ENCODE measurements around the gene ELMOD2. TPM values are rescaled to one million over a fixed set of nuclear protein-coding genes. Genes with fewer than 3 reads are reported as not detected.

Gene ELMOD2, protein sequence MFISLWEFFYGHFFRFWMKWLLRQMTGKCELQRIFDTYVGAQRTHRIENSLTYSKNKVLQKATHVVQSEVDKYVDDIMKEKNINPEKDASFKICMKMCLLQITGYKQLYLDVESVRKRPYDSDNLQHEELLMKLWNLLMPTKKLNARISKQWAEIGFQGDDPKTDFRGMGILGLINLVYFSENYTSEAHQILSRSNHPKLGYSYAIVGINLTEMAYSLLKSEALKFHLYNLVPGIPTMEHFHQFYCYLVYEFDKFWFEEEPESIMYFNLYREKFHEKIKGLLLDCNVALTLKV
- 10 to 100 TPM; 24.7 to 41.9 (median 31.5) TPM for total RNA-seq

DNA sequence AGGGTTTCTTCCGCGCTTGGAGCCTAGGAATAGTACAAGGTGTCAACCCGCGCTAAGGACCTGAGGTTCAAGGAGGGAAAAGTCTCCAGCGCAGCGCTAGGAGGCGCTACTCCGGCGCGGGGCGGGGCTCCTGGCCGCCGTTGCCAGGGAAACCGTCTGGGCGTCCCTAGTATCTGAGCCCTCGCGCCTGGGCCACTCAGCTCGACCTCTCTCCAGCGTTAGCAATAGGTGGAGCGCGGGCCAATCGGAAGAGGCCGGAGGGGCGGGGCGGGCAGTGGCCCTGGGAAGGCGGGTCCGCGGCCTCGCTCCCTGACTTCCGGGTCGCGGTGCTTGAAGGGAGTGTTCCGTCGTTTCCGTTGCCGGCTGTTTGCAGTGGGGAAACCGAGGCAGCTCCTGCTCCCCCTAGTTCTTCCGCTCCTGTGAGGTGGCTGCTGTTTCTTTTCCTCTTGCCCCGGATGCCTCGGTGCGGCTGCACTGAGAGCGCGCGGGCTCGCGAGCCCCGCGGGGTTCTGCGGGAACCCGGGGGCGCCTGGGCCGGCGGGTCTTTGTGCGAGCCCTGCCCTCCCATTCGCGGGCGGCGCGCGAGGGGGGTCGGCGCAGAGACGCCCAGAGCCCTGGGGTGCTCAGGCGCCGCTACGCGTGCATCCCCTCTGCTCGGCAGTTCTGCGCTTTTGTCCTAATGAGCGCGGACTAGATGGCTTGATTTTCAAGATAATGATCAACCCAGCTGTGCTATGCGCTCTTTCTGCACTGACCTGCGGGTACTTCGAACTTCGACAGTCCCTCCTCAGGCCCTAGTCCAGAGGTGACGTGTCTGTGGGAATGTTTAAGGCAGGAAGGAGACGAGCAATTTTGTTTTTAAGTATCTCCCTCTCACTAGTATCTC, at the start of gene ELMOD2:
Gene ELMOD2, plus strand, starts transcription at position 312 of the 886 bp plus-strand sequence. CDS start 1,261 bp downstream, outside the sequence.
- peaks cover 3 to 10% of the 10 kb centered on the region in 2 donors for H3K4me1 ChIP-seq
- WGBS, 2 donors, result 0 to 1% methylated on average over 60 to 70 of the region's 77 CpGs
- H3K27me3 ChIP-seq, result no peaks in the 10 kb centered on the region
- H3K36me3 ChIP-seq, result no peaks in the 10 kb centered on the region
- intact Hi-C loops (cut with DNase I), result loop anchor here (10.0 kb wide), 1 partner anchor 149 kb away; the partner anchor contains the start of gene SCOC
- TF ChIP-seq, protein P1, sequence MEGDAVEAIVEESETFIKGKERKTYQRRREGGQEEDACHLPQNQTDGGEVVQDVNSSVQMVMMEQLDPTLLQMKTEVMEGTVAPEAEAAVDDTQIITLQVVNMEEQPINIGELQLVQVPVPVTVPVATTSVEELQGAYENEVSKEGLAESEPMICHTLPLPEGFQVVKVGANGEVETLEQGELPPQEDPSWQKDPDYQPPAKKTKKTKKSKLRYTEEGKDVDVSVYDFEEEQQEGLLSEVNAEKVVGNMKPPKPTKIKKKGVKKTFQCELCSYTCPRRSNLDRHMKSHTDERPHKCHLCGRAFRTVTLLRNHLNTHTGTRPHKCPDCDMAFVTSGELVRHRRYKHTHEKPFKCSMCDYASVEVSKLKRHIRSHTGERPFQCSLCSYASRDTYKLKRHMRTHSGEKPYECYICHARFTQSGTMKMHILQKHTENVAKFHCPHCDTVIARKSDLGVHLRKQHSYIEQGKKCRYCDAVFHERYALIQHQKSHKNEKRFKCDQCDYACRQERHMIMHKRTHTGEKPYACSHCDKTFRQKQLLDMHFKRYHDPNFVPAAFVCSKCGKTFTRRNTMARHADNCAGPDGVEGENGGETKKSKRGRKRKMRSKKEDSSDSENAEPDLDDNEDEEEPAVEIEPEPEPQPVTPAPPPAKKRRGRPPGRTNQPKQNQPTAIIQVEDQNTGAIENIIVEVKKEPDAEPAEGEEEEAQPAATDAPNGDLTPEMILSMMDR (IDR thresholded peaks at IDR 0.05), result peak; percentile 57 to 95 (median 82)
- TF ChIP-seq POLR2A (IDR thresholded peaks at IDR 0.05), result peak in 1 of 2 donors; percentile 74
- H3K27ac ChIP-seq, result peak within 1 kb of the TSS; percentile 68 to 77 (median 73)
- H3K4me3 ChIP-seq (replicated peaks in 1 of 3), result peak within 1 kb of the TSS; percentile 94 to 97 (median 95)
- DNase-seq, result peak; percentile 99
- no peaks in the 10 kb centered on the region for H3K9me3 ChIP-seq

DNA sequence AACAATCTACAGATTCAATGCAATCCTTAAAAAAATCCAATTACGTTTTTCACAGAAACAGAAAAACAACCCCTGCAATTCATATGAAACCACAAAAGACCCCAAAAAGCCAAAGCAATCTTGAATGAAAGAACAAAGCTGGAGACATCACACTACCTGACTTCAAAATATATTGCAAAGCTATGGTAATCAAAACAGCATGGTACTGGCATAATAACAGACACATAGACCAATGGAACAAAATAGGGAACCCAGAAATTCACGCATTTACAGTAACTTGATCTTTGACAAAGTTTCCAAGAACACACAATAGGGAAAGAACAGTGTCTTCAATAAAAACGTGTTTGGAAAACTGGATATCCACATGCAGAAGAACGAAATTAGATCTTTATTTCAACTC, 40.5 kb upstream of the ELMOD2 start:
- no peak for DNase-seq
- Histone ChIP-seq H3K27ac (no peak overlapping the region), H3K4me3 (replicated peaks in 1 of 3) (no peak overlapping the region), H3K27me3 (no peaks in the 10 kb centered on the region), H3K36me3 (no peaks in the 10 kb centered on the region), H3K4me1 (no peaks in the 10 kb centered on the region), H3K9me3 (no peaks in the 10 kb centered on the region)
- TF ChIP-seq, protein P1 (IDR thresholded peaks at IDR 0.05), result no peak
- TF ChIP-seq POLR2A (IDR thresholded peaks at IDR 0.05), result no peak
- intact Hi-C loops (cut with DNase I), result no loop called here
- WGBS, 2 donors, result 91 to 93% methylated on average over 4 of the region's 4 CpGs

DNA sequence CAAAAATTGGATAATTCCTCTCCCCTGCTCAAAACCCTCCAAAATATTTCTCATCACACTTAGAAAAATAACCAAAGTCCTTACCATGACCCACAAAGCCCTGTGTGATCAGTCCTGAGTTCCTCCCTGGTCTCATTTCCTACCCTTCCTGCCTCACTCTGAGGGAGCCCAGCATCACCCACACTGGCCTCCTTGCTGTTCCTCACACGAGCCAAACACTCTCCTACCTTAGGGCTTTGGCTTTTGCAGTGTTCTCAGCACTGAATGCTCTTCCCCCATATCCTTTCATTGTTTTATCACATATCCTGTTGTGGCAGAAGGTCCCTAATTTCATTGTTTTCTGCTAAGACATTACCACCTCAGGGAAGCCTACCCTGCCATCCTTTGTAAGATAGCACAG, 38.0 kb upstream of the ELMOD2 start:
- H3K4me1 ChIP-seq, result no peaks in the 10 kb centered on the region
- 48 to 80% methylated on average over 1 of the region's 1 CpG for WGBS, 2 donors
- no peak overlapping the region for H3K27ac ChIP-seq
- H3K4me3 ChIP-seq (replicated peaks in 1 of 3), result no peak overlapping the region
- TF ChIP-seq, protein P1 (IDR thresholded peaks at IDR 0.05), result no peak
- TF ChIP-seq POLR2A (IDR thresholded peaks at IDR 0.05), result no peak
- H3K27me3 ChIP-seq, result no peaks in the 10 kb centered on the region
- DNase-seq, result no peak
- H3K9me3 ChIP-seq, result no peaks in the 10 kb centered on the region
- intact Hi-C loops (cut with DNase I), result no loop called here
- no peaks in the 10 kb centered on the region for H3K36me3 ChIP-seq

DNA sequence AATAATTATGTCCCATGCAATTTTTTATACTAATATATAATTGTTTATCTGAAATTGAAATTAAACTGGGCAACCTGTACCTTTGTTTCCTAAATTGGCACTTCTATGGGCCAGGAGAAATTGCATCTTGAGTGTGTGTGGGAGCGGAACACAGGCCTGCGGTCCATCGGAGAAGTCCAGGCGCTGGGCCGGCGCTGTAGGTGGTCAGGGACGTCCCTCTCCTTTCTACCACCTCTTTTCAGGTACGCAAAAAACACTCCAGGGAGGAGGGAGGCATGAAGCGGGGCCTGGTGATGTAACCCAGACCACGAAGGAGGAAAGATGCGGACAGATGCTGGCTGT, 26.6 kb upstream of the ELMOD2 start:
- intact Hi-C loops (cut with DNase I), result no loop called here
- Histone ChIP-seq H3K27me3 (peaks cover 11% of the 10 kb centered on the region), H3K4me1 (peaks cover 0 to 7% of the 10 kb centered on the region in 2 donors), H3K27ac (no peak overlapping the region), H3K36me3 (no peaks in the 10 kb centered on the region), H3K9me3 (no peaks in the 10 kb centered on the region), H3K4me3 (replicated peaks in 1 of 3) (no peak overlapping the region)
- no peak for DNase-seq
- 79 to 81% methylated on average over 11 of the region's 11 CpGs for WGBS, 2 donors
- TF ChIP-seq, protein P1 (IDR thresholded peaks at IDR 0.05), result no peak
- TF ChIP-seq POLR2A (IDR thresholded peaks at IDR 0.05), result no peak
